Naive thymus-derived CD4-positive, alpha-beta T cell (primary cell): Measurements from ENCODE around the gene COL4A6. TPM values are rescaled to one million over a fixed set of nuclear protein-coding genes. Genes with fewer than 3 reads are reported as not detected.

Experiments
- ATAC-seq: fragments of 150-1000 bp; cut with Tn5 transposase; 2 replicates; pipeline ENCODE4 v1.10.0; 2021; ENCODE audit warnings: mild to moderate bottlenecking, moderate library complexity
- CTCF ChIA-PET: fragments of 350-600 bp; sonication (Branson Sonifier 250); formaldehyde crosslinking; loops from one replicate; lab custom pipeline; 2021; ENCODE audit warnings: antibody characterized with exemption; lab: Charles Lee
- POLR2A ChIA-PET: fragments of 350-600 bp; sonication (Branson Sonifier 250); formaldehyde crosslinking; loops from one replicate; lab custom pipeline; 2021; ENCODE audit warnings: antibody characterized with exemption, inconsistent platforms; lab: Charles Lee
- DNase-seq, 9 donors: peaks; one replicate each; pipeline versions ENCODE4 v3.0.0 to v3.0.0-alpha.2; 2020 to 2022; ENCODE audit warnings: mixed read lengths in 1 of 9
- H3K27ac ChIP-seq: one replicate; pipeline ENCODE4 v1.7.0; 2013; ENCODE audit warnings: mild to moderate bottlenecking, low read depth, low read length, moderate library complexity
- H3K27me3 ChIP-seq, 2 donors: one replicate each; pipeline ENCODE4 v1.7.0; 2013; ENCODE audit warnings: low read length in 2 of 2, mild to moderate bottlenecking in 2 of 2, moderate library complexity in 2 of 2; ENCODE audit not compliant: control insufficient read depth in 2 of 2, insufficient read depth in 2 of 2
- H3K36me3 ChIP-seq, 3 experiments: 1 replicate in 2 of 3; 2 replicates in 1 of 3; pipeline ENCODE4 v1.7.0; 2013; ENCODE audit warnings: low read length in 3 of 3, mild to moderate bottlenecking in 3 of 3, moderate library complexity in 1 of 3; ENCODE audit not compliant: insufficient read depth in 3 of 3, control insufficient read depth in 2 of 3
- H3K4me1 ChIP-seq, 2 donors: one replicate each; pipeline ENCODE4 v1.7.0; 2013; ENCODE audit warnings: low read length in 2 of 2, mild to moderate bottlenecking in 2 of 2, moderate library complexity in 1 of 2; ENCODE audit not compliant: control insufficient read depth in 2 of 2, insufficient read depth in 2 of 2
- H3K4me3 ChIP-seq: 2 replicates; pipeline ENCODE4 v1.7.0; 2013; ENCODE audit warnings: mild to moderate bottlenecking, low read length
- H3K9me3 ChIP-seq, 3 experiments: 1 replicate in 2 of 3; 2 replicates in 1 of 3; pipeline ENCODE4 v1.7.0; 2013; ENCODE audit warnings: low read length in 3 of 3; ENCODE audit not compliant: control insufficient read depth in 2 of 3
- H3K27ac Mint-ChIP-seq, 9 donors: one replicate each; pipeline ENCODE4 v1.8.0; 2020 to 2022; ENCODE audit warnings: mixed read lengths in 9 of 9, mild to moderate bottlenecking in 8 of 9, moderate library complexity in 5 of 9, inconsistent platforms in 2 of 9
- H3K27me3 Mint-ChIP-seq, 5 donors: one replicate each; pipeline ENCODE4 v1.8.0; 2021 to 2022; ENCODE audit warnings: mixed read lengths in 5 of 5, mild to moderate bottlenecking in 1 of 5
- H3K36me3 Mint-ChIP-seq, 5 donors: one replicate each; pipeline ENCODE4 v1.8.0; 2020 to 2022; ENCODE audit warnings: mixed read lengths in 5 of 5, mild to moderate bottlenecking in 3 of 5, inconsistent platforms in 1 of 5
- H3K4me1 Mint-ChIP-seq, 7 donors: one replicate each; pipeline ENCODE4 v1.8.0; 2020 to 2022; ENCODE audit warnings: mixed read lengths in 7 of 7, mild to moderate bottlenecking in 3 of 7, inconsistent platforms in 1 of 7
- H3K4me3 Mint-ChIP-seq, 10 donors: one replicate each; pipeline ENCODE4 v1.8.0; 2020 to 2022; ENCODE audit warnings: mild to moderate bottlenecking in 10 of 10, mixed read lengths in 10 of 10, moderate library complexity in 6 of 10, inconsistent platforms in 2 of 10
- H3K9me3 Mint-ChIP-seq, 11 donors: one replicate each; pipeline ENCODE4 v1.8.0; 2020 to 2022; ENCODE audit warnings: mixed read lengths in 11 of 11, mild to moderate bottlenecking in 4 of 11, inconsistent platforms in 1 of 11, moderate library complexity in 1 of 11
- intact Hi-C, 2 donors: fragments of 100-400 bp; cut with micrococcal nuclease; formaldehyde crosslinking; loops; one replicate each; pipeline ENCODE4 v1.15.1; 2023
- polyA plus RNA-seq, 2 donors: library from polyadenylated mRNA; unstranded; fragments of 300-500 nt; fragmentation: Illumina TruSeq; gene quantifications; one replicate each; pipeline ENCODE4 v1.2.3, GENCODE V29; 2021
- total RNA-seq, 6 experiments: library from RNA in 5 of 6; stranded (reverse) in 5 of 6; gene quantifications; 1 replicate in 5 of 6; 2 replicates in 1 of 6; pipeline ENCODE4 v1.2.3 and lab custom pipeline; 2021 to 2026

Gene COL4A6
- total and polyA plus RNA-seq, 7 experiments from 2014 or later: not detected

- Mint-ChIP-seq H3K27ac (no peak overlapping the region), H3K4me3 (no peak overlapping the region), H3K4me1 (no peaks in the 10 kb centered on the region), H3K9me3 (no peaks in the 10 kb centered on the region), H3K36me3 (no peaks in the 10 kb centered on the region), H3K27me3 (no peaks in the 10 kb centered on the region)
- no peak overlapping the region for H3K27ac ChIP-seq
- H3K36me3 ChIP-seq: no peaks in the 10 kb centered on the region
- DNase-seq (no peak), ATAC-seq (no peak)
- H3K27me3 ChIP-seq: no peaks in the 10 kb centered on the region
- no peaks in the 10 kb centered on the region for H3K4me1 ChIP-seq
- H3K4me3 ChIP-seq: no peak overlapping the region
- H3K9me3 ChIP-seq: no peaks in the 10 kb centered on the region
- ChIA-PET POLR2A (no interaction called here), CTCF (no interaction called here)
- intact Hi-C loops: no loop called here
Observed at GRCh38 chrX:108341947-108342346, 96.3 kb downstream of the COL4A6 start.

- Mint-ChIP-seq H3K4me1 (no peaks in the 10 kb centered on the region), H3K27me3 (peaks cover 0 to 7% (median 0%) of the 10 kb centered on the region in 5 donors), H3K4me3 (no peak overlapping the region), H3K27ac (no peak overlapping the region), H3K36me3 (no peaks in the 10 kb centered on the region), H3K9me3 (peaks cover 0 to 2% (median 0%) of the 10 kb centered on the region in 11 donors)
- Histone ChIP-seq H3K36me3 (no peaks in the 10 kb centered on the region), H3K9me3 (no peaks in the 10 kb centered on the region), H3K4me1 (no peaks in the 10 kb centered on the region), H3K27ac (no peak overlapping the region), H3K4me3 (no peak overlapping the region), H3K27me3 (no peaks in the 10 kb centered on the region)
- DNase-seq (no peak), ATAC-seq (no peak)
- intact Hi-C loops: no loop called here
- POLR2A ChIA-PET: no interaction called here
- CTCF ChIA-PET: no interaction called here
Observed at GRCh38 chrX:108332281-108332680, 105.9 kb downstream of the COL4A6 start.

- no peak overlapping the region for H3K4me3 ChIP-seq
- intact Hi-C loops: no loop called here
- peaks cover 0 to 7% (median 0%) of the 10 kb centered on the region in 5 donors for H3K27me3 Mint-ChIP-seq
- H3K4me1 ChIP-seq: no peaks in the 10 kb centered on the region
- ATAC-seq (no peak), DNase-seq (no peak)
- POLR2A ChIA-PET: no interaction called here
- H3K27ac Mint-ChIP-seq: no peak overlapping the region
- no peaks in the 10 kb centered on the region for H3K27me3 ChIP-seq
- H3K9me3 ChIP-seq: no peaks in the 10 kb centered on the region
- H3K27ac ChIP-seq: no peak overlapping the region
- no peaks in the 10 kb centered on the region for H3K36me3 ChIP-seq
- H3K4me1 Mint-ChIP-seq: no peaks in the 10 kb centered on the region
- H3K9me3 Mint-ChIP-seq: peaks cover 0 to 2% (median 0%) of the 10 kb centered on the region in 11 donors
- CTCF ChIA-PET: no interaction called here
- no peak overlapping the region for H3K4me3 Mint-ChIP-seq
- no peaks in the 10 kb centered on the region for H3K36me3 Mint-ChIP-seq
Observed at GRCh38 chrX:108331126-108331909, 106.9 kb downstream of the COL4A6 start.

GRCh38 chrX:108323751-108324150 lies 114.5 kb downstream of the COL4A6 start:
- H3K36me3 Mint-ChIP-seq: no peaks in the 10 kb centered on the region
- peaks cover 0 to 11% (median 0%) of the 10 kb centered on the region in 5 donors for H3K27me3 Mint-ChIP-seq
- no peaks in the 10 kb centered on the region for H3K27me3 ChIP-seq
- ChIA-PET CTCF (no interaction called here), POLR2A (no interaction called here)
- no peaks in the 10 kb centered on the region for H3K9me3 Mint-ChIP-seq
- H3K27ac ChIP-seq: no peak overlapping the region
- ATAC-seq (no peak), DNase-seq (no peak)
- H3K9me3 ChIP-seq: no peaks in the 10 kb centered on the region
- intact Hi-C loops: no loop called here
- H3K4me3 ChIP-seq: no peak overlapping the region
- H3K36me3 ChIP-seq: no peaks in the 10 kb centered on the region
- no peak overlapping the region for H3K27ac Mint-ChIP-seq
- H3K4me3 Mint-ChIP-seq: no peak overlapping the region
- no peaks in the 10 kb centered on the region for H3K4me1 Mint-ChIP-seq
- no peaks in the 10 kb centered on the region for H3K4me1 ChIP-seq

GRCh38 chrX:108322234-108322633 lies 116.0 kb downstream of the COL4A6 start:
- H3K36me3 ChIP-seq: no peaks in the 10 kb centered on the region
- no peak overlapping the region for H3K4me3 ChIP-seq
- no peak for ATAC-seq
- Mint-ChIP-seq H3K36me3 (no peaks in the 10 kb centered on the region), H3K4me3 (no peak overlapping the region), H3K27me3 (peaks cover 0 to 11% (median 0%) of the 10 kb centered on the region in 5 donors), H3K4me1 (no peaks in the 10 kb centered on the region), H3K27ac (no peak overlapping the region), H3K9me3 (no peaks in the 10 kb centered on the region)
- H3K27me3 ChIP-seq: no peaks in the 10 kb centered on the region
- H3K9me3 ChIP-seq: no peaks in the 10 kb centered on the region
- ChIA-PET POLR2A (no interaction called here), CTCF (no interaction called here)
- no peaks in the 10 kb centered on the region for H3K4me1 ChIP-seq
- no peak for DNase-seq
- H3K27ac ChIP-seq: no peak overlapping the region
- intact Hi-C loops: no loop called here

- Histone ChIP-seq H3K27me3 (no peaks in the 10 kb centered on the region), H3K4me1 (no peaks in the 10 kb centered on the region), H3K36me3 (no peaks in the 10 kb centered on the region), H3K27ac (no peak overlapping the region), H3K9me3 (no peaks in the 10 kb centered on the region), H3K4me3 (no peak overlapping the region)
- no peak overlapping the region for H3K27ac Mint-ChIP-seq
- ChIA-PET POLR2A (no interaction called here), CTCF (no interaction called here)
- H3K27me3 Mint-ChIP-seq: peaks cover 0 to 13% (median under 1%) of the 10 kb centered on the region in 5 donors
- ATAC-seq: no peak
- H3K9me3 Mint-ChIP-seq: peaks cover 0 to 4% (median 0%) of the 10 kb centered on the region in 11 donors
- no peaks in the 10 kb centered on the region for H3K4me1 Mint-ChIP-seq
- no peaks in the 10 kb centered on the region for H3K36me3 Mint-ChIP-seq
- no peak for DNase-seq
- H3K4me3 Mint-ChIP-seq: no peak overlapping the region
- intact Hi-C loops: no loop called here
Observed at GRCh38 chrX:108316456-108316855, 121.8 kb downstream of the COL4A6 start.

- no peak overlapping the region for H3K27ac Mint-ChIP-seq
- H3K9me3 ChIP-seq: no peaks in the 10 kb centered on the region
- DNase-seq (no peak), ATAC-seq (no peak)
- no peak overlapping the region for H3K27ac ChIP-seq
- CTCF ChIA-PET: no interaction called here
- H3K4me1 Mint-ChIP-seq: no peaks in the 10 kb centered on the region
- intact Hi-C loops: no loop called here
- no peaks in the 10 kb centered on the region for H3K27me3 ChIP-seq
- no peak overlapping the region for H3K4me3 ChIP-seq
- no peak overlapping the region for H3K4me3 Mint-ChIP-seq
- POLR2A ChIA-PET: no interaction called here
- no peaks in the 10 kb centered on the region for H3K4me1 ChIP-seq
- peaks cover 0 to 4% (median 0%) of the 10 kb centered on the region in 11 donors for H3K9me3 Mint-ChIP-seq
- peaks cover 0 to 13% (median 8%) of the 10 kb centered on the region in 5 donors for H3K27me3 Mint-ChIP-seq
- no peaks in the 10 kb centered on the region for H3K36me3 ChIP-seq
- no peaks in the 10 kb centered on the region for H3K36me3 Mint-ChIP-seq
Observed at GRCh38 chrX:108313669-108314068, 124.6 kb downstream of the COL4A6 start.
